Measurements from ENCODE around the gene TMEM270.
"Not testable (repeated sequence)": the region's sequence is repeated elsewhere in the genome, so short reads cannot be mapped to it uniquely, and the experiment has no call there.

The TMEM270 gene

DNA sequence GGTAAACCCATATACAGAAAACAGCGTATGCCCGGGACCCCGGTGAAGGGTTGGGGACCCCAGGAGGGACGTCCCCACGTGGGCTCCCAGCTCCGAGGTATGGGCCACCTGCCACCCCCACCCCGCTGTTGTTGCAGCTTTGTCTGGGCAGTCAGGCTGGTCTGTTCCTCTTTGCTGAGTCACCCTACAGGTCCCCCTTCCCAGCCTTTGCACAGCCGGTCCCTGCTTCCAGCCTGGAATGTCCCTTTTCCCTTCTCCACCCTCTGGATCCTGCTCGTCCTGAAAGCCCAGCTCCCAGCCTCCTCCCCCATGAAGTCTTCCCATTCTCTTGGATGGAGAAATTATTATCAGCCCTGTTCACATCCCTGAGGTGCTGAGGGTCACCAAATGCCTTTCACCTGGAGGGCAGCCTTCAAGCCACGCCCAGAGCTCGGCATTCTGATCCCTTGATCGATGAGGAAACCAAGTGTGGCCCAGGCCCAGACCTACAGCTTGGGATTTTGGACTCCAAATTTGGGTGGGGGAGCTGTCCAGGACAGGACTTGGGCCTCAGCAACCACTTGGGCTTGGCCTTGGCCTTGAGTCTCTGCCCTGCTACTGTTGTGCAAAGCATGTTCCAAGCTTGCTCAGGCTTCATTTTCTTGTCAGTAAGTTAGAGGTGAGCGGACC lies 27.6 kb upstream of the TMEM270 start:
- no peak for DNase-seq

DNA sequence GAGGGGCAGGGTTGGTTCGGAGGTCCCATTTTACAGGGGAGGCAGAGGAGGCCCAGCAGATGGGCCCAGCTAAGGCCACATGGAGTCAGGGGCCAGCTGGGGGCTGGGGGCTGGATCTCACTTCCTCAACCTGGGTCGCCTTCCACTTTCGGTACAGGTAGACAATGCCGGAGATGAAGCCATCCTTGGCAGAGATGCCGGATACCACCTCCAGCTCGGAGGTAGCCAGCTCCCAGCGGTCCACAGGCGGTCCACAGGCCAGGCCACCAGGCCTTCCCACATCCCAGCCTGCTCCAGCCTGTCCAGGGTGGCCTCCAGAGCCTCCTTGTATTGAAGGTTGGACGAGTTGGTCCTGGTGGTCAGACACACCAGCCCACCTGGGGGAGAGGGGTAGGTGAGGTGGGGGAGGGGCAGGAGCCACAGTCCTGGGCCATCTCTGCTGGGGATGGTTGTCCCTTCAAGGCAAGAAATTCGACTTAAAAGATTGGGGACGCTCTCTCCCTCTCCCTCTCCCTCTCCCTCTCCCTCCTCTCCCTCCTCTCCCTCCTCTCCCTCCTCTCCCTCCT lies 26.2 kb upstream of the TMEM270 start:
- DNase-seq: no peak

DNA sequence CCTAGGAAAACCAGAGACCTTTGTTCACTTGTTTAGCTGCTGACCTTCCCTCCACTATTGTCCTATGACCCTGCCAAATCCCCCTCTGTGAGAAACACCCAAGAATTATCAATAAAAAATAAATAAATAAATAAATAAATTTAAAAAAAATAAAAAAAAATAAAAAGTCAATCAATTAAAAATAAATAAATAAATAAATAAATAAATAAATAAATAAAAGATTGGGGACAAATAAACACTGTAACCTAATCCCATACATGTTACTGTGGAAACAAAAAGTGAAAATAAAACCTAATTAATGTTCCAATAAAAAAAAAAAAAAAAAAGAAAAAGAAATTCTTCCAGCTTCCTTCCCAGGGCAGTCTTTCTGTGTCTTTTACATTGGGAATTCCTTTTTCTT lies 23.8 kb upstream of the TMEM270 start:
- not testable (repeated sequence) for DNase-seq

DNA sequence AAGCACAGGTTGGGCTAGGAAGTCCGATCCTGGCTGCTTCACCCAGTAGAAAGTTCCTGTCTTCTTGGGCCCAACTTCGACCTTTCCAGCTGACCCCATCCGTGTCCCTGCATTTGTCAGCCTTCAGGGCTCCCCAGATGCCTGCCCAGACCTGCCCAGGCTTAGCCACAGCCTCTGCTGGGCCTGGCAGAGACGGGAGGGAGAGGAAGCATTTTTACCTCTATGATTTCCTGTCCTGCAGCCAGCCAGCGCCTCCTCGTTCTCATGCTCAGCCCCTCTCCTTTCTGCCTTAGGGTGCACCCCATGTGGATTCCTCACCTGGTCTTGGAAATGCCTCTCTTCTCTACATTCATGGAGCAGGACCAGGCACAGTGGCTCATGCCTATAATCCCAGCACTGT lies 22.3 kb upstream of the TMEM270 start:
- DNase-seq: no peak

- DNase-seq: no peak
These were observed 21.7 kb upstream of the TMEM270 start for GRCh38 chr7:73839290-73839689.

DNA sequence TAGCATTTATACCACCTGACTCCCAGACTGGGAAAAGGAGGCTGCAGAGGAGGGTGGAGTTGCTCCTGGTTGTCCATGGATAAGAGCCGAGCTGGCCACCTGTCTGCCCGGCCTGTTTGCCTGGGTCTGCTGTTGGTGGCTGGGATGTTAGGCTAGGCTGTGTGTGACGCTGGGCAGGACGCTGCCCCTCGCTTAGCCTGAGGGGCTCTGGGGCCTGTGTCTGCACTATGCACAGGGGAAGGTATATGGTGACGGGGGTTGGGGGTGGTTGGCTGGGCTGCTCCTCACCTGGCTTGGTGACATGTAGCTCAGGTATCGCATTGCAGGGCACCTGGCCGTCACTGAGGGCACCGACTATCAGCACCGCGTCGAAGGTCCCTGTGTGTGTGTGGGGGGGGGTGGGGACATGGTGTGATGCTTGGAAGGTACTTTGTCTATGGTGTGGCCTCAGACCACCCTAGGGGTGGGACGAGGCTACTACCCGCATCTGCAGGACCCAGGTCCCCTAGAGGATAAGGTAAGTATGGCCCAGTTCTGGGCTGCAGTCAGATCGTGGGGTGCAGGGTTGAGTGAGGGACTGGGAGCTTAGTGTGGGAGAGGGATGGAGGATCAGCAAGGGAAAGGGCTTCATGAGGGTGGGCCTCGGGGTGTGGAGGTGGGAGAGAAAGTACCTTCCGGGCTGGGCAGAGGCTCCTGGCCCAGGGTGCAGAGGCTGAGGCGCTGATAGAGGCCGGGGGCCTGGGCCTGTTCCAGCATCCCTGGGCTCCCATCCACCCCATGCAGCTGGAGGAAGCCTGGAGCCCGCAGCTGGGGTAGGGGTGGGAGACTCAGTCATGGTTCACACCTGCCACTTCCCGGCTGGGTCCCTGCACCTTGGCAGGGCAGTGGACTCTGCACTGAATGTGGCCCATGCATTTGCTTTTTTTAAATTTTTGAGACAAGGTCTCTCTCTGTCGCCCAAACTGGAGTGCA lies 20.9 kb upstream of the TMEM270 start:
- no peak for DNase-seq

DNA sequence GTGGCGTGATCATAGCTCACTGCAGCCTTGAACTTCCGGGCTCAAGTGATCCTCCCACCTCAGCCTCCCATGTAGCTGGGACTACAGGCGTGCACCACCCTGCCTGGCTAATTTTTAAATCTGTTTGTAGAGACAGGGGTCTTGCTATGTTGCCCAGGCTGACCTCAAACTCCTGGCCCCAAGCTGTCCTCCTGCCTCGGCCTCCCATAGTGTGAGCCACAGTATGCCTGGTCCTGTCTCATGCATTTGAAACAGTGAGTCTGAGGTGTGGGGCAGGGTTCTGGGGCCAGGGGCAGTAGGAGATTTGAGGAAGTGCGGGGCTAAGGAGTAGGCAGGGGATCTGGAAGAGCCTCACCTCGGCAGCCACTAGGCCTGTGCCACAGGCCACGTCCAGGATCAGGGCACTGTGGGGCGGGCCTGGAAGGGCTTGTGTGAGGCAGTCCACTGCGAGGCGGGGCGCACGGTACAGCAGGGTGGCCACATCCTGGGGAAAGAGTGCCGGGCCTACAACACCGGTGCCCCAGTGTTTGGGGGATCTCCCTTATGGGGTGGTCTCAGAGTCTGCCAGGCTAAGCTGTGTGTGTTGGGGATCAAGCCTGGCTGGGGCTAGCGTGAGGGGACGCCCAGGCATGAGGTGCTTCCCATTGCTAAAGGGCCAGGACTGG lies 20.1 kb upstream of the TMEM270 start:
- no peak for DNase-seq

DNA sequence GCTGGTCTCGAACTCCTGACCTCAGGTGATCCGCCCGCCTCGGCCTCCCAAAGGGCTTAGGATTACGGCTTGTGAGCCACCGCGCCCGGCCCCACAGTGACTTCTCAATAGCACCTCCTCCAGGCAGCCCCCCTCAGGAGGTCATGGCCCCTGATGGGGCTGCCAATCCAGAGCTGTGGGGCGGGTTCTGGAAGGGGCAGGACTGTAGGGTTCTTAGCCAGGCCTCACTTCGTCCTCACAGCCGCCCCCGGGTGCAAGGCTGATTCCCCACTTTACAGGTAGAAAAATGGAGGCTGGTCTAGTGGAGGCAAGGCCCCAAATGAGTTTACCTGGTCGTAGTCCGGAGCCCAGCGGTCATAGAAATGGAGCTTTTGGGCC lies 19.3 kb upstream of the TMEM270 start:
- no peak for DNase-seq

- peak; percentile 93 for DNase-seq
These were observed 18.6 kb upstream of the TMEM270 start, which contains the start of gene METTL27 for GRCh38 chr7:73842067-73842976. TSS of gene METTL27 (minus strand) at chr7:73842516. CDS start at chr7:73842140, 376 bp downstream.

DNA sequence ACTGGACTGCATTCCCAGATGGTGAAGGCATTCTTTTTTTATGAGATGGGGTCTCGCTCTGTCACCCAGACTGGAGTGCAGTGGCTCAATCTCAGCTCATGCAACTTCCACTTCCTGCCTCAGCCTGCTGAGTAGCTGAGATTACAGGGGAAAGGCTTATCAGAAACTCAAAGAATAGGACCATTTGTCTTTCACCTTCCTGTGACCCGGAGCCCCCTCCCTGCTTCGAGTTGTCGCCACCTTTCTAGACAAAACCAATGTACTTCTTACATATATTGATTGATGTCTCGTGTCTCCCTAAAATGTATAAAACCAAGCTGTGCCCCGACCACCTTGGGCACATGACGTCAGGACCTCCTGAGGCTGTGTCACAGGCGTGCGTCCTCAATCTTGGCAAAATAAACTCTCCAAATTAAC lies 16.8 kb upstream of the TMEM270 start:
- no peak for DNase-seq

DNA sequence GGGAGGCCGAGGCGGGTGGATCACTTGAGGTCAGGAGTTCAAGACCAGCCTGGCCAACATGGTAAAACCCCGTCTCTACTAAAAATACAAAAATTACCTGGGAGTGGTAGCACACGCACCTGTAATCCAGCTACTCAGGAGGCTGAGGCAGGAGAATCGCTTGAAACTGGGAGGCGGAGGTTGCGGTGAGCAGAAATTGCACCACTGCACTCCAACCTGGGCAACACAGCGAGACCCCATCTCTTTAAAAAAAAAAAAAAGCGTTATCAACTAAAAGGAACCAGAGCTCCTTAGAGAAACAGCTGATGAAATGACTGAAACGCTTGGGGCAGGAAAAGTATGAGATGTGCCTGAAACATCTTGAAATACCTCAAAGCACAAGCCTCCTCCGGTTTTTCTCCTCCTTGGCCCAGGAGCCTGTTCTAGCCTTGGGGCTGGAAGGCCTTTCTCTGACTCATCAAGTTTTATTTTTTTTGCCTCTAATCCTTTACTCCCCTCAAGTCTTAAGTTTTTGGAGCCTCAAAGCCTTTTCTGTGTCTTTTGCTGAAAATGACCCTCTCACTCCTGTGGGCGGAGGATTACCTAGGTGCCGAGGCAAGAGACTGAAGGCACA lies 16.0 kb upstream of the TMEM270 start:
- no peak for DNase-seq

- not testable (repeated sequence) for DNase-seq
These were observed 15.2 kb upstream of the TMEM270 start for GRCh38 chr7:73845701-73846195.

GRCh38 chr7:73847941-73848723 lies 12.8 kb upstream of the TMEM270 start:
- DNase-seq: no peak

- no peak for DNase-seq
These were observed 10.2 kb upstream of the TMEM270 start for GRCh38 chr7:73850781-73851207.

DNA sequence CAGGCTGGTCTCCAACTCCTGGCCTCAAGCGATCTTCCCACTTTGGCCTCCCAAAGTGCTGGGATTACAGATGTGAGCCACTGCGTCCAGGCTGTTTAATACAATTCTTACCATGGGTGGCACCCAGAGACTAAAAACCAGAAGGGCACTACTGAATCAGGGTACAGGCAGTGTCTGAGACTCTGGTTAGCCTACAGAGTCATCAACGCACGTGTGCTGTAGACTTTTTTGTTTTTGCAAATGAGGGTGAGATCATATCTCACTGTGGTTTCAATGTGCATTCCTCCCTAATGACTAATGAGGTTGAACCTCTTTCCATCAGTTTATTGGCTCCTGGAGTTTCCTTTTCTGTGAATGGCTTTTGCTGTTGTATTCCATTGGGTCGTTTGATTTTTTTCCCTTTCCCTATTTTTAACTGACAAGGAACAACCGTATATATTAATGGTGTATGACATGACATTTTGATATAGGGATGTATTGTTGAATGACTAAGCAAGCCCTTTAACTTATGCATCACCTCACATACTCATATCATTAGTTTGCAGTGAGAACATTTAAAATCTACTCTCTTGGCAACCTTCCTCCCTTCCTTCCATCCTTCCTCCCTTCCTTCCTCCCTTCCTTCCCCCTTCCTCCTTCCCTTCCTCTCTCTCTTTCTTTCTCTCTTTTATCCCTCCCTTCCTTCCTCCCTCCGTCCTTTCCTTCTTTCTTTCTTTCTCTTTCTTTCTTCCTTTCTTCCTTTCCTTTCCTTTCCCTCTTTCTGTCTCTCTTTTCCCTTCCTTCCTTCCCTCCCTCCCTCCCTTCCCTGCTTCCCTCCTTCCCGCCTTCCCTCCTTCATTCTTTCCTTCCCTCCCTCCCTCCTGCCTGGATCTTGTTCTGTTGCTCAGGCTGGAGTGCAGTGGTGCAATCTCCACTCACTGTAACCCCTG lies 9.3 kb upstream of the TMEM270 start:
- DNase-seq: no peak

- DNase-seq: no peak
These were observed 8.5 kb upstream of the TMEM270 start for GRCh38 chr7:73852500-73852899.

GRCh38 chr7:73856941-73857340 lies 4.0 kb upstream of the TMEM270 start:
- no peak for DNase-seq

DNA sequence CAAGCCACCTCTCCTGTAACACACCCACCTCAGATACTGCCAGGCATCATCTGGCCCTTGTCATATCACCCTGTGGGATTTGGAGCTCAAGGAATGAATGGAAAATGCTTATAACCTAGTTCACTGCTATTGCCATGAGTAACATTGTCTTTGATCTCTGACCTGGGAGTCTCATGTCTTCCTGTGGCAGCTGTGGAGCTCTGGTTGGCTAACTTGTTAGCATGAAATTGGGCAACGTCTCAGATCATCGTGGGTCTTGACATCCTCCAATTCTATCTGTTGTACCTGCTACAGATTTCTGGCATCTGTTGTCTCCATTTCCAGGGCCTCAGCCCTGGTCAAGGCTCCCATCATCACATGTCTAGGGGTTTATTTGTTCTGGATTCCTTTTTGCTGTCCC lies 2.2 kb upstream of the TMEM270 start:
- no peak for DNase-seq

- DNase-seq: no peak
These were observed 346 bp downstream of the TMEM270 start for GRCh38 chr7:73861305-73861704.

All from NCI-H146 (cell line).